Measurements from ENCODE around the gene MED12. TPM values are rescaled to one million over a fixed set of nuclear protein-coding genes. Genes with fewer than 3 reads are reported as not detected.

MED12 gene
- total and polyA plus RNA-seq, 2 donors (not counting 1 experiment from before 2014, with no cell fraction given), result 34.1 to 123 TPM

DNA sequence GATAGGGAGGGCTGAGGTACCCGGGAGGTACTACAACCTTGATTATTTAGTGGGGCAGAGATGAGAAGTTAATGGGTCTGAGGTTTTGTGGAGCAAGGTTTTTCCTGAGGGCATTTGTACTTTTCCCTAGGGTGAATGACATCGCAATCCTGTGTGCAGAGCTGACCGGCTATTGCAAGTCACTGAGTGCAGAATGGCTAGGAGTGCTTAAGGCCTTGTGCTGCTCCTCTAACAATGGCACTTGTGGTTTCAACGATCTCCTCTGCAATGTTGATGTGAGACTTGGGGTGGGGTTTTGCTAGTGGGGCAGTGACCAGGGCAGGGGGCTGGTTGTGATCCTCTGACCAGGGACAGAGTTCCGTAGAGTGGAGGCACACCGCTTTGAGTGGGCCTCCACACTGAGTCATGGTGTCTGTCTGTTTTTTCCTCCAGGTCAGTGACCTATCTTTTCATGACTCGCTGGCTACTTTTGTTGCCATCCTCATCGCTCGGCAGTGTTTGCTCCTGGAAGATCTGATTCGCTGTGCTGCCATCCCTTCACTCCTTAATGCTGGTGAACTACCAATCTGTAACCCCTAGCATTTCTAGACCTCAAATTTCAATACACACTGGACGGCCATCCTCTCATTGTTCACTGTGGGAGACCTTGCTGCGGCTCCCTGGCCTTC lies 9.9 kb downstream of the MED12 start:
- no peak for ATAC-seq (ENCODE audit: low read depth)
- intact Hi-C loops (cut with micrococcal nuclease), result no loop called here

More for the DNA sequence above, 9.9 kb downstream of the MED12 start:
- Mint-ChIP-seq H3K9me3 (ENCODE audit: insufficient read depth) (no peaks in the 10 kb centered on the region), H3K27ac (no peak overlapping the region), H3K4me3 (no peak overlapping the region), H3K27me3 (no peaks in the 10 kb centered on the region), H3K4me1 (peaks cover 9% of the 10 kb centered on the region)
- ChIA-PET CTCF (interaction anchor here (0.5 to 6.4 kb wide), 8 partner anchors 10 to 130 kb away, joined by 3 to 78 read pairs (median 8); partner anchors contain the start of genes FOXO4, IL2RG and MED12), POLR2A (no interaction called here)
- no peak for DNase-seq
- no peak for TF ChIP-seq EZH2 (IDR thresholded peaks at IDR 0.05; ENCODE audit: borderline replicate concordance, insufficient read depth, low read depth, low read length, poor library complexity, severe bottlenecking)
- TF ChIP-seq, protein P1, sequence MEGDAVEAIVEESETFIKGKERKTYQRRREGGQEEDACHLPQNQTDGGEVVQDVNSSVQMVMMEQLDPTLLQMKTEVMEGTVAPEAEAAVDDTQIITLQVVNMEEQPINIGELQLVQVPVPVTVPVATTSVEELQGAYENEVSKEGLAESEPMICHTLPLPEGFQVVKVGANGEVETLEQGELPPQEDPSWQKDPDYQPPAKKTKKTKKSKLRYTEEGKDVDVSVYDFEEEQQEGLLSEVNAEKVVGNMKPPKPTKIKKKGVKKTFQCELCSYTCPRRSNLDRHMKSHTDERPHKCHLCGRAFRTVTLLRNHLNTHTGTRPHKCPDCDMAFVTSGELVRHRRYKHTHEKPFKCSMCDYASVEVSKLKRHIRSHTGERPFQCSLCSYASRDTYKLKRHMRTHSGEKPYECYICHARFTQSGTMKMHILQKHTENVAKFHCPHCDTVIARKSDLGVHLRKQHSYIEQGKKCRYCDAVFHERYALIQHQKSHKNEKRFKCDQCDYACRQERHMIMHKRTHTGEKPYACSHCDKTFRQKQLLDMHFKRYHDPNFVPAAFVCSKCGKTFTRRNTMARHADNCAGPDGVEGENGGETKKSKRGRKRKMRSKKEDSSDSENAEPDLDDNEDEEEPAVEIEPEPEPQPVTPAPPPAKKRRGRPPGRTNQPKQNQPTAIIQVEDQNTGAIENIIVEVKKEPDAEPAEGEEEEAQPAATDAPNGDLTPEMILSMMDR (IDR thresholded peaks at IDR 0.05), result no peak
- Histone ChIP-seq H3K27ac (ENCODE audit: low read length in 2 of 2) (no peak overlapping the region), H4K20me1 (ENCODE audit: control insufficient read depth, insufficient read depth, low read length, poor library complexity, severe bottlenecking) (no peaks in the 10 kb centered on the region), H3K79me2 (ENCODE audit: control insufficient read depth, insufficient read depth, low read length) (no peaks in the 10 kb centered on the region), H3K4me2 (replicated peaks; ENCODE audit: low read depth, low read length, poor library complexity, severe bottlenecking) (no peak overlapping the region), H3K27me3 (replicated peaks in 1 of 4; ENCODE audit: control extremely low read depth in 1 of 4, control insufficient read depth in 3 of 4, insufficient read depth in 4 of 4, low read length in 3 of 4) (no peaks in the 10 kb centered on the region), H3K9me3 (ENCODE audit: control extremely low read depth in 1 of 3, control insufficient read depth in 2 of 3, insufficient read depth in 1 of 3, low read length in 2 of 3) (no peaks in the 10 kb centered on the region), H3K9ac (ENCODE audit: low read length) (no peak overlapping the region), H3K4me1 (ENCODE audit: control insufficient read depth in 2 of 2, insufficient read depth in 2 of 2, low read length in 2 of 2) (peaks cover 0 to 8% of the 10 kb centered on the region in 2 donors), H2AFZ (ENCODE audit: insufficient read depth, low read depth, low read length, poor library complexity, severe bottlenecking) (no peak overlapping the region), H3K4me3 (ENCODE audit: control extremely low read depth in 1 of 5, extremely low read depth in 1 of 5, insufficient read depth in 1 of 5, low read depth in 2 of 5, low read length in 4 of 5) (no peak overlapping the region), H3K36me3 (replicated peaks in 1 of 2; ENCODE audit: control extremely low read depth in 1 of 2, control insufficient read depth in 1 of 2, extremely low read depth in 1 of 2, insufficient read depth in 2 of 2, low read length in 1 of 2) (peaks cover 0 to 60% of the 10 kb centered on the region in 2 experiments)
- 97% methylated on average over 8 of the region's 12 CpGs for WGBS (ENCODE audit: insufficient coverage)

Measured in B cell (primary cell).